Heart right ventricle (tissue), 16 donors: ENCODE results near the gene ZIC4. TPM values are rescaled to one million over a fixed set of nuclear protein-coding genes. Genes with fewer than 3 reads are reported as not detected.

Experiments used
- ATAC-seq, 8 donors: fragments of 200-7000 bp; cut with Tn5 transposase; one replicate each; pipeline ENCODE4 v1.9.1; 2020; ENCODE audit warnings: mild to moderate bottlenecking in 8 of 8, moderate library complexity in 8 of 8, moderate number of reproducible peaks in 1 of 8
- DNase-seq, 2 donors: peaks; one replicate each; pipeline ENCODE4 v3.0.0-alpha.2; 2020
- H3K27ac ChIP-seq, 10 donors: fragments of 200-600 bp; sonication (generic) in 2 of 10; one replicate each; pipeline versions ENCODE4 v1.5.0 to v1.8.0; 2020 to 2022; ENCODE audit warnings: mild to moderate bottlenecking in 3 of 10
- H3K27me3 ChIP-seq, 7 donors: fragments of 200-600 bp; one replicate each; pipeline ENCODE4 v1.8.0; 2021 to 2022; ENCODE audit warnings: mild to moderate bottlenecking in 2 of 7
- H3K36me3 ChIP-seq, 9 donors: fragments of 200-600 bp; sonication (generic) in 1 of 9; one replicate each; pipeline versions ENCODE4 v1.5.0 to v1.8.0; 2020 to 2022; ENCODE audit warnings: mild to moderate bottlenecking in 2 of 9
- H3K4me1 ChIP-seq, 9 donors: fragments of 200-600 bp; sonication (generic) in 1 of 9; one replicate each; pipeline versions ENCODE4 v1.5.0 to v1.8.0; 2020 to 2022; ENCODE audit warnings: mild to moderate bottlenecking in 4 of 9
- H3K4me3 ChIP-seq, 10 donors: fragments of 200-600 bp; sonication (generic) in 2 of 10; one replicate each; pipeline versions ENCODE4 v1.5.0 to v1.8.0; 2020 to 2022; ENCODE audit warnings: mild to moderate bottlenecking in 7 of 10, moderate library complexity in 2 of 10
- H3K9me3 ChIP-seq, 11 donors: fragments of 200-600 bp in 10 of 11; sonication (generic) in 2 of 11; one replicate each; pipeline versions ENCODE4 v1.5.0 to v1.8.0; 2013 to 2022; ENCODE audit warnings: mild to moderate bottlenecking in 2 of 11, control low read depth in 1 of 11, moderate library complexity in 1 of 11
- CTCF ChIP-seq, 9 donors: fragments of 200-600 bp; sonication (generic) in 2 of 9; IDR thresholded peaks; one replicate each; pipeline versions ENCODE4 v1.5.0 to v1.8.0; 2021 to 2022; ENCODE audit warnings: antibody characterized with exemption in 9 of 9, mild to moderate bottlenecking in 5 of 9, moderate library complexity in 1 of 9
- WGBS, 2 donors: extraction: QIAGEN DNeasy Blood & Tissue Kit; methylation state at CpG; one replicate each; pipeline ENCODE4 v1.1.7; 2013; ENCODE audit warnings: inconsistent platforms in 1 of 2; 5-methylcytosine and 5-hydroxymethylcytosine counted together
- intact Hi-C, 10 donors: fragments of 100-400 bp; cut with DNase I; formaldehyde crosslinking; loops; one replicate each; pipeline versions ENCODE4 v1.11.1 to v1.14.2; 2022
- polyA plus RNA-seq, 2 donors: library from polyadenylated mRNA; stranded (reverse); fragments of 200-250 nt; gene quantifications; one replicate each; pipeline ENCODE4 v1.2.3, GENCODE V29; 2013
- total RNA-seq, 10 donors: library from RNA; stranded (reverse); fragmentation: NEBNext Ultra II Directional in 3 of 10; extraction: Animal tissue kit (Norgen Biotek cat#: 25700) in 3 of 10; gene quantifications; one replicate each; pipeline versions ENCODE4 v1.2.1 to v1.2.4, GENCODE V29; 2021 to 2023
- donor health status: Arrhythmogenic right ventricular cardiomyopathy.
- donor health status: ischemic (EF 13 %, LVEDD 7.1; RV severe dilation, severe dysfunction).
- donor health status: healthy with polysubstance abuse.
- donor health status: DM: no; HTN: yes; CAD: no.
- donor health status: DM: no; HTN: no; CAD: no.
- donor health status: ischemic (EF 25% LVEDD 6.9; RV normal size, moderate dysfunction).
- donor health status: ischemic (EF 25% LVEDD 5.7; RV mildly dilated, moderate dysfunction).
- donor health status: healthy.
- donor health status: DM: yes; HTN: yes; CAD: no.
- donor health status: Ischemic cardiomyopathy.
- donor health status: ischemic (EF 35%, LVEDD 5.7; RV mildly dilated, moderate dysfunction).
- donor health status: nonischemic (EF 11% LVEDD 7.7; RV severe dilation, severe dysfunction).
- donor health status: DM: yes; HTN: yes; CAD: no.
- donor health status: PGD.
- donor health status: ischemic (EF 29% LVEDD 5.4; RV normal size, mild dysfunction).
- donor health status: nonischemic (EF 23%, LVEDD 6.1; RV moderate dilation, normal function).

The ZIC4 gene
- total and polyA plus RNA-seq, 12 donors, result not detected

- peaks cover 0 to 48% (median 36%) of the 10 kb centered on the region in 9 donors for H3K4me1 ChIP-seq
- peaks cover 61 to 100% (median 99%) of the 10 kb centered on the region in 7 donors for H3K27me3 ChIP-seq
- ATAC-seq, result no peak
Observed at GRCh38 chr3:147410116-147410525, 3.8 kb upstream of the ZIC4 start.

GRCh38 chr3:147409143-147410115 lies 3.1 kb upstream of the ZIC4 start, which contains the start of gene ZIC1:
Gene ZIC1 (plus strand): TSS chr3:147409365. CDS start chr3:147410113, 748 bp downstream.
- ATAC-seq (no peak), DNase-seq (no peak)
- TF ChIP-seq CTCF (IDR thresholded peaks at IDR 0.05), result no peak
- WGBS, 2 donors, result 4 to 7% methylated on average over 78 to 80 of the region's 80 CpGs
- Histone ChIP-seq H3K27me3 (peaks cover 67 to 100% (median 99%) of the 10 kb centered on the region in 7 donors), H3K4me1 (peaks cover 0 to 48% (median 36%) of the 10 kb centered on the region in 9 donors), H3K36me3 (no peaks in the 10 kb centered on the region), H3K9me3 (no peaks in the 10 kb centered on the region), H3K4me3 (peak within 1 kb of the TSS in 7 of 10 donors; percentile 7 to 49 (median 33)), H3K27ac (no peak within 1 kb of the TSS)
- intact Hi-C loops, result no loop called here

More at GRCh38 chr3:147410116-147410525, 3.8 kb upstream of the ZIC4 start:
- no peak for TF ChIP-seq CTCF (IDR thresholded peaks at IDR 0.05)
- no peak overlapping the region for H3K27ac ChIP-seq
- DNase-seq, result no peak
- no peaks in the 10 kb centered on the region for H3K9me3 ChIP-seq
- H3K4me3 ChIP-seq, result peak overlapping the region in 9 of 10 donors; percentile 7 to 49 (median 32)
- H3K36me3 ChIP-seq, result no peaks in the 10 kb centered on the region
- intact Hi-C loops, result no loop called here
- 1 to 3% methylated on average over 52 of the region's 52 CpGs for WGBS, 2 donors

DNA sequence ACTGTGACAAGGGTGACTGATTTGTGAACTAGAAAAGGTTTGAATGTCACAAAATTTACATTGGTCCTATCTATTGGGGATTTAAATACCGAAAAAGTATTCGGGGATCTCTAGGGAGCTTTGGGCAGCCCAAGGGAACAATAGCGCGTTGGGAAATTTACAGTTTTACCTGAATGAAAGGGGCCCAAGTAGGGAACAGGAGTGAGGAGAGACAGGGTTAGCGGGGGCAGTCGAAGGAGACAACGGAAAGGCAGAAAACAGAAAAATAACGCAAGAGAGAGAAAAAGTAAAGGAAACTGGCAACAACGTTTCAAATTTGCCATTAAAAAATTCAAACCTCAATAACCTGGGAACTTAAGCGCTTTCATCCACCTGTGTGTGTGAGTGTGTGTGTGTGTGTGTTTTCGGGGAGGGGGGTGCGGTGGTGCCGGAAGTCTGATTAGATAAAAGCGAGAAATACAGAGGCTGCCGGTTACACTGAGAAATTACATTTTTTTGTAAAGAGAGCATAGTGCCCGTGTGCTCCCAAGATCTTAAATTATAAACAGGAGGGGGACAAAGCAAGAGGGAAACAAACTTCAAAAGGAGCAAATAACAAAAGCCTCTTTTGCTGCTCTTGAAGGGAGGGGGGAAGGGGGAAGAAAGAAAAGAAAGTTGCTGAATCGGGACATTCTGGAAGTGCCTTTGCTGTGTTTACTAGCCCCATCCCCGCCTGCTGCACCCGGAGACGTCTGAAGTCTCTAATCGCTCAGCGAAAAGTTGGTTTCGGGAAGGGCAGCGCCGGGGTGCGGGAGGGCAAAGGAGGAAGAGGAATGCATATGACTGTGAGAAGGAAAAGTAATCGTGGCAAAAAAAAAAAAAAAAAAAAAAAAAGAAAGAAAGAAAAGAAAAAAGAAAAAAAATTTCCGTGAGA lies 2.1 kb upstream of the ZIC4 start:
- Histone ChIP-seq H3K4me3 (no peak overlapping the region), H3K4me1 (peaks cover 0 to 45% (median 34%) of the 10 kb centered on the region in 9 donors), H3K27me3 (peaks cover 69 to 100% (median 100%) of the 10 kb centered on the region in 7 donors), H3K27ac (no peak overlapping the region), H3K9me3 (no peaks in the 10 kb centered on the region), H3K36me3 (no peaks in the 10 kb centered on the region)
- 3 to 10% methylated on average over 28 of the region's 28 CpGs for WGBS, 2 donors
- DNase-seq (no peak), ATAC-seq (no peak)
- intact Hi-C loops, result no loop called here
- no peak for TF ChIP-seq CTCF (IDR thresholded peaks at IDR 0.05)
